Spleen (tissue), 11 donors: Measurements from ENCODE around the gene MLLT10. TPM values are rescaled to one million over a fixed set of nuclear protein-coding genes. Genes with fewer than 3 reads are reported as not detected.
"Not testable (repeated sequence)": the region's sequence is repeated elsewhere in the genome, so short reads cannot be mapped to it uniquely, and the experiment has no call there.

Experiments
- DNase-seq: peaks from one replicate; pipeline ENCODE4 v3.0.0-alpha.2; 2020
- H3K27ac ChIP-seq, 8 donors: fragments of 200-600 bp; sonication (generic) in 7 of 8; 1 replicate in 4 of 8; 2 replicates in 4 of 8; pipeline versions ENCODE4 v1.5.0 to v1.8.0; 2016 to 2021; ENCODE audit warnings: inconsistent platforms in 4 of 8, mild to moderate bottlenecking in 4 of 8, moderate library complexity in 1 of 8
- H3K27me3 ChIP-seq, 7 donors: fragments of 200-600 bp; sonication (generic) in 6 of 7; replicated peaks in 1 of 7; 1 replicate in 4 of 7; 2 replicates in 3 of 7; pipeline versions ENCODE4 v1.5.0 to v1.8.0; 2016 to 2021; ENCODE audit warnings: inconsistent platforms in 3 of 7, mild to moderate bottlenecking in 1 of 7
- H3K36me3 ChIP-seq, 6 donors: fragments of 200-600 bp; sonication (generic) in 5 of 6; 1 replicate in 4 of 6; 2 replicates in 2 of 6; pipeline versions ENCODE4 v1.5.0 to v1.8.0; 2016 to 2021; ENCODE audit warnings: inconsistent platforms in 2 of 6
- H3K4me1 ChIP-seq, 6 donors: fragments of 200-600 bp; sonication (generic) in 5 of 6; 1 replicate in 3 of 6; 2 replicates in 3 of 6; pipeline versions ENCODE4 v1.5.0 to v1.8.0; 2016 to 2021; ENCODE audit warnings: inconsistent platforms in 3 of 6
- H3K4me3 ChIP-seq, 8 donors: fragments of 200-600 bp; sonication (generic) in 7 of 8; 1 replicate in 4 of 8; 2 replicates in 4 of 8; pipeline versions ENCODE4 v1.5.0 to v1.8.0; 2016 to 2021; ENCODE audit warnings: inconsistent platforms in 4 of 8, mild to moderate bottlenecking in 4 of 8, moderate library complexity in 2 of 8
- H3K9me3 ChIP-seq, 8 donors: fragments of 200-600 bp; sonication (generic) in 7 of 8; 1 replicate in 4 of 8; 2 replicates in 4 of 8; pipeline versions ENCODE4 v1.5.0 to v1.8.0; 2016 to 2021; ENCODE audit warnings: inconsistent platforms in 4 of 8
- POLR2A ChIP-seq, 3 donors: fragments of 450-650 bp; IDR thresholded peaks; one replicate each; pipeline ENCODE4 v1.5.1; 2017; ENCODE audit warnings: antibody characterized with exemption in 3 of 3, mild to moderate bottlenecking in 1 of 3
- POLR2AphosphoS5 ChIP-seq, 3 donors: sonication (generic); formaldehyde crosslinking; IDR thresholded peaks; one replicate each; pipeline ENCODE4 v1.5.1; 2017; ENCODE audit warnings: antibody characterized with exemption in 3 of 3
- WGBS, 5 donors: extraction: QIAGEN DNeasy Blood & Tissue Kit in 3 of 5; methylation state at CpG; one replicate each; pipeline versions ENCODE4 v1.1.5 to v1.1.7; 2013 to 2018; 5-methylcytosine and 5-hydroxymethylcytosine counted together
- intact Hi-C: fragments of 100-400 bp; cut with DNase I; formaldehyde crosslinking; loops from one replicate; pipeline ENCODE4 v1.15.0; 2023; ENCODE audit warnings: low total_unique reads
- polyA plus RNA-seq, 3 donors: library from polyadenylated mRNA; stranded (reverse); fragments of 200-250 nt; gene quantifications; one replicate each; pipeline ENCODE4 v1.2.1, GENCODE V29; 2013
- total RNA-seq, 7 donors: library from RNA; depleted of rRNA in 3 of 7; stranded (reverse); fragments of >200 nt in 3 of 7; fragmentation: NEBNext Ultra II Directional in 4 of 7; extraction: Animal tissue kit (Norgen Biotek cat#: 25700) in 4 of 7; gene quantifications; one replicate each; pipeline versions ENCODE4 v1.1.0 to v1.2.1, GENCODE V29; 2016 to 2021
- TF ChIP-seq, protein P1 (sequence below), 11 experiments: fragments of 200-600 bp in 7 of 11; fragments of 450-650 bp in 4 of 11; sonication (generic) in 4 of 11; IDR thresholded peaks in 8 of 11; conservative IDR thresholded peaks in 3 of 11; 1 replicate in 7 of 11; 2 replicates in 4 of 11; pipeline versions ENCODE4 v1.4.0 to v1.8.0; 2016 to 2021; ENCODE audit warnings: antibody characterized with exemption in 11 of 11, inconsistent platforms in 4 of 11, mild to moderate bottlenecking in 1 of 11
- donor health status: healthy with polysubstance abuse.
- donor health status: DM: no; HTN: no; CAD: no; lungs with moderate emphysema.
- donor health status: DM: no; HTN: no; CAD: no.
- donor health status: Bipolar disorder and iron deficiency.
- donor health status: healthy.
- donor health status: DM: no; HTN: no; CAD: no.
- donor health status: DM: yes; HTN: yes; CAD: no.

Gene MLLT10
- total and polyA plus RNA-seq, 10 donors = 9.5 to 58.1 (median 43.0) TPM

DNA sequence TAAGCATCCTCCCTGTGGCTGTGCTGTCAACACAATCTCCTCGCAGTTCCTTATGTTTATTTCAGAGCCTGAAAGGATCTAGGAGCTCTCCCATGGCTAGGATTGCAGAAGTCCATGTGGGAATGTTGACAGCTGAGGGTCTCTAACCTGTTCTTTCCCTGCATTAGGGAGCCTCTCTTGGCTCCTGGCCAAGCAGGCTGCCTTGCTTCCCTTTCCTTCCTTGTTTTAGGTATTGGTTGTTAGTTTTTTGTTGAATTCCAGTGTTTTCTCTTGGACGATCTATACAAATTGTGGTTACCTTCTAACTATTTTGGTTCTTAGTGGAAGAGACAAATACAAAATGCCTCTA lies 171.8 kb downstream of the MLLT10 start:
- H3K27ac ChIP-seq = no peak overlapping the region
- no peak overlapping the region for H3K4me3 ChIP-seq
- H3K4me1 ChIP-seq = peaks cover 0 to 45% (median 22%) of the 10 kb centered on the region in 6 donors
- DNase-seq = no peak
- peaks cover under 1 to 12% (median 11%) of the 10 kb centered on the region in 8 donors for H3K9me3 ChIP-seq
- no peaks in the 10 kb centered on the region for H3K27me3 ChIP-seq
- TF ChIP-seq, protein P1, sequence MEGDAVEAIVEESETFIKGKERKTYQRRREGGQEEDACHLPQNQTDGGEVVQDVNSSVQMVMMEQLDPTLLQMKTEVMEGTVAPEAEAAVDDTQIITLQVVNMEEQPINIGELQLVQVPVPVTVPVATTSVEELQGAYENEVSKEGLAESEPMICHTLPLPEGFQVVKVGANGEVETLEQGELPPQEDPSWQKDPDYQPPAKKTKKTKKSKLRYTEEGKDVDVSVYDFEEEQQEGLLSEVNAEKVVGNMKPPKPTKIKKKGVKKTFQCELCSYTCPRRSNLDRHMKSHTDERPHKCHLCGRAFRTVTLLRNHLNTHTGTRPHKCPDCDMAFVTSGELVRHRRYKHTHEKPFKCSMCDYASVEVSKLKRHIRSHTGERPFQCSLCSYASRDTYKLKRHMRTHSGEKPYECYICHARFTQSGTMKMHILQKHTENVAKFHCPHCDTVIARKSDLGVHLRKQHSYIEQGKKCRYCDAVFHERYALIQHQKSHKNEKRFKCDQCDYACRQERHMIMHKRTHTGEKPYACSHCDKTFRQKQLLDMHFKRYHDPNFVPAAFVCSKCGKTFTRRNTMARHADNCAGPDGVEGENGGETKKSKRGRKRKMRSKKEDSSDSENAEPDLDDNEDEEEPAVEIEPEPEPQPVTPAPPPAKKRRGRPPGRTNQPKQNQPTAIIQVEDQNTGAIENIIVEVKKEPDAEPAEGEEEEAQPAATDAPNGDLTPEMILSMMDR (IDR thresholded peaks at IDR 0.05 in 8 of 11, conservative IDR thresholded peaks at IDR 0.05 in 3 of 11) = no peak
- TF ChIP-seq POLR2AphosphoS5 (IDR thresholded peaks at IDR 0.05) = no peak
- TF ChIP-seq POLR2A (IDR thresholded peaks at IDR 0.05) = no peak
- intact Hi-C loops = no loop called here
- peaks cover 0 to 44% (median 3%) of the 10 kb centered on the region in 6 donors for H3K36me3 ChIP-seq
- WGBS, 5 donors = 81 to 95% (median 90%) methylated on average over 2 of the region's 2 CpGs

DNA sequence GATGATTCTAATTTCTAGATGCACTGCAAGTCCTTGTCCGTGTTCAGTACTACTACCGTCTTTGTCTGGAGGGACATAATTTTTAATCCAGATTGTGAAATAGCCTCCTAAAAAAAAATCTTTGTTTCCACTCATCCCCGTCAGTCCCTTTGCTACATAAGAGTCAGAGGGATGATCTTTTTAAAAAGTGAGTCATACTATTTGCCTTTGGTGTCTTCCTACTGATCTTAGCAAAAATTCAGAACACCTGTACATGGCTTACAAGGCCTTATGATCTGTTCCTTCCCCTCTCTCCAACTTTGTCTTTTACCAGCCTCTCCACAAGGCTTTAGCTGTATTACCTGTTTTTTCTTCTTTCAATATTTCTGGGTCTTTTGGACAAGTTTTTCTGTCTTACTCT lies 173.5 kb downstream of the MLLT10 start:
- no peak for DNase-seq
- 93 to 97% (median 94%) methylated on average over 3 of the region's 3 CpGs for WGBS, 5 donors
- Histone ChIP-seq H3K4me3 (no peak overlapping the region), H3K27me3 (no peaks in the 10 kb centered on the region), H3K36me3 (peaks cover 0 to 52% (median 3%) of the 10 kb centered on the region in 6 donors), H3K9me3 (no peaks in the 10 kb centered on the region), H3K4me1 (peaks cover 0 to 44% (median 22%) of the 10 kb centered on the region in 6 donors), H3K27ac (no peak overlapping the region)
- TF ChIP-seq, protein P1 (IDR thresholded peaks at IDR 0.05 in 8 of 11, conservative IDR thresholded peaks at IDR 0.05 in 3 of 11) = no peak
- TF ChIP-seq POLR2A (IDR thresholded peaks at IDR 0.05) (no peak), POLR2AphosphoS5 (IDR thresholded peaks at IDR 0.05) (no peak)
- intact Hi-C loops = no loop called here

DNA sequence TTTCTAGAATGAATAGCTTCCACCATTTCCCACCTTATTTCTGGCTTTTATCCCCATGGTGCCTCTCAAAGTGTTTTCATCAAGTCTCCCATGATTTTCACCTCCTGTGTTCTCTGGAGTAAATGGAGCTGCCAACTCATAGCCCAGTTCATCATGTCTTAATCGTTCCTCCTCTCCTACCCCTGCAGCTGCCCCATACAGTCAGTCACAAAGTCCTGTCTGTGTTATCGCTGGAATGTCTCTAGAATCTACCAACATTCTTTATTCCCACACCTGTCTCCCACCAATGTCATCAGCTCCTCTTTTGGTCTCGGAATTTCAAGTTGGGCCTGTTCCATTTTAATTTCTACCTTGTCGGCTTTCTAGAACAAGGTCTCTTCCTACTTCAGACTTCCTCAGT lies 178.9 kb downstream of the MLLT10 start:
- no peak overlapping the region for H3K27ac ChIP-seq
- no peaks in the 10 kb centered on the region for H3K9me3 ChIP-seq
- 93 to 96% (median 94%) methylated on average over 4 of the region's 4 CpGs for WGBS, 5 donors
- H3K4me1 ChIP-seq = peaks cover 0 to 22% (median 12%) of the 10 kb centered on the region in 6 donors
- H3K36me3 ChIP-seq = peaks cover 0 to 80% (median 13%) of the 10 kb centered on the region in 6 donors
- H3K4me3 ChIP-seq = no peak overlapping the region
- intact Hi-C loops = no loop called here
- no peaks in the 10 kb centered on the region for H3K27me3 ChIP-seq
- DNase-seq = no peak
- no peak for TF ChIP-seq POLR2AphosphoS5 (IDR thresholded peaks at IDR 0.05)
- TF ChIP-seq, protein P1 (IDR thresholded peaks at IDR 0.05 in 8 of 11, conservative IDR thresholded peaks at IDR 0.05 in 3 of 11) = no peak
- no peak for TF ChIP-seq POLR2A (IDR thresholded peaks at IDR 0.05)

DNA sequence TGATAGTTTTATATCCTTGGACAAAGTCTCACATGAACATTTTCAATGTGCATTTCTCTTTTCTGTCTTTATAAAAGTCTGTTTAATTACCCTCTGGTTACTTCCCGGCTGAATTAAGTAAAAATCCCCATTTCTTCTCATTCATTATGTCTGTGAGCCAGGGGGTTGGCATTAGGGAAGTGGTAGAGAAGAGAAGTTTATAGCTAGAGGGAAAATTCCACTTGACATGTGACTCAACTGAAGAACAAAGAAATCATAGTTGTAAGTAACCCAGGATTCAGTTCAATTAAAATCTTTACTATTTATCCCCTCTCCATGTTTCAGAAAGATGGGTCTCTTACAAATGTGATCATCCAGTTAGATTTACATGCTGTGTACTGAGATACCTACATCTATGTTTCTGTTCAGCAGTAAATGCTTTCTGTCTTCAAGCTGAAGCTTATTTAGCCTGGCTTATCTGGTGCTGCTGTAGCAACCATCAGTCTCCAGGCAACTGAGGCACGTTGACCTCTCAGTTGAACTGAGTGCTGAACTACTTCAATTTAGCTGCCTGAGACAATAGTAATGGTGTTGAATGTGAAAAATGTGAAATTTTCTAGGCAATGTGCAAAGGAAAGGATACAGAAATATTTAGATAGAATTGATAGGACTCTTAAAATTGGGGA lies 181.6 kb downstream of the MLLT10 start:
- TF ChIP-seq, protein P1 (IDR thresholded peaks at IDR 0.05 in 8 of 11, conservative IDR thresholded peaks at IDR 0.05 in 3 of 11) = no peak
- no peak for TF ChIP-seq POLR2AphosphoS5 (IDR thresholded peaks at IDR 0.05)
- Histone ChIP-seq H3K4me1 (peaks cover 0 to 6% (median 3%) of the 10 kb centered on the region in 6 donors), H3K27ac (no peak overlapping the region), H3K27me3 (no peaks in the 10 kb centered on the region), H3K36me3 (peaks cover 0 to 80% (median 10%) of the 10 kb centered on the region in 6 donors), H3K4me3 (no peak overlapping the region), H3K9me3 (no peaks in the 10 kb centered on the region)
- WGBS, 5 donors = 59 to 86% (median 71%) methylated on average over 2 of the region's 2 CpGs
- intact Hi-C loops = no loop called here
- no peak for DNase-seq

DNA sequence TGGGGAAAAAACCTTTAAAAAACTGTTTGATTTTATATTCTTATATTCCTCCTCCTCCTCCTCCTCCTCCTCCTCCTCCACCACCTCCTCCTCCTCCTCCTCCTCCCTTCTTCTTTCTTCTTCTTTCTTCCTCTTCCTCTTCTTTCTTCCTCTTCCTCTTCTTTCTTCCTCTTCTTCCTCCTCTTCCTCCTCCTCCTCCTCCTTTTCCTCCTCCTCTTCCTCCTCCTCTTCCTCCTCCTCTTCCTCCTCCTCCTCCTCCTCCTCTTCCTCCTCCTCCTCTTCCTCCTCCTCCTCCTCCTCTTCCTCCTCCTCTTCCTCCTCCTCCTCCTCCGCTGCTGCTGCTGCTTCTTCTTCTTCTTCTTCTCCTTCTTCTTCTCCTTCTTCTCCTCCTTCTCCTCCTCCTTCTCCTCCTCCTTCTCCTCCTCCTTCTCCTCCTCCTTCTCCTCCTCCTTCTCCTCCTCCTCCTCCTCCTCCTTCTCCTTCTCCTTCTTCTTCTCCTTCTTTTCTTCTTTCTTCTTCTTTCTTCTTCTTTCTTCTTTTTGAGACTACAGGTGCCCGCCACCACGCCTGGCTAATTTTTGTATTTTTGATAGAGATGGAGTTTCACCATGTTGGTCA lies 183.5 kb downstream of the MLLT10 start:
- H3K36me3 ChIP-seq = peaks cover 0 to 68% (median 10%) of the 10 kb centered on the region in 6 donors
- intact Hi-C loops, H3K27ac ChIP-seq, DNase-seq, H3K4me3 ChIP-seq, H3K4me1 ChIP-seq, H3K27me3 ChIP-seq, H3K9me3 ChIP-seq: not testable (repeated sequence)
- WGBS, 5 donors = 83 to 98% (median 92%) methylated on average over 2 to 3 of the region's 3 CpGs
